ES-I3 (cell line): Measurements from ENCODE around the gene TNP2.

Experiments
- H3K36me3 ChIP-seq: 2 replicates; pipeline ENCODE4 v1.6.1; 2013; ENCODE audit warnings: mild to moderate bottlenecking, low read length, control low read depth, moderate library complexity; ENCODE audit not compliant: insufficient read depth
- H3K4me1 ChIP-seq: 2 replicates; pipeline ENCODE4 v1.6.1; 2013; ENCODE audit warnings: mild to moderate bottlenecking, control low read depth, low read length; ENCODE audit not compliant: insufficient read depth
- H3K9ac ChIP-seq: 2 replicates; pipeline ENCODE4 v1.6.1; 2013; ENCODE audit warnings: low read depth, mild to moderate bottlenecking, low read length, moderate library complexity
- H3K9me3 ChIP-seq: 2 replicates; pipeline ENCODE4 v1.6.1; 2013; ENCODE audit warnings: mild to moderate bottlenecking, low read length, moderate library complexity; ENCODE audit not compliant: control insufficient read depth, insufficient read depth

TNP2 gene

GRCh38 chr16:11268921-11269375, at the start of gene TNP2:
TSS of gene TNP2 (minus strand) at chr16:11269325. CDS start at chr16:11269262, 63 bp downstream.
- Histone ChIP-seq H3K36me3 (no peaks in the 10 kb centered on the region), H3K9ac (no peak within 1 kb of the TSS), H3K4me1 (peaks cover 6% of the 10 kb centered on the region; the same call in 1 of the 2 replicates), H3K9me3 (no peaks in the 10 kb centered on the region)

DNA sequence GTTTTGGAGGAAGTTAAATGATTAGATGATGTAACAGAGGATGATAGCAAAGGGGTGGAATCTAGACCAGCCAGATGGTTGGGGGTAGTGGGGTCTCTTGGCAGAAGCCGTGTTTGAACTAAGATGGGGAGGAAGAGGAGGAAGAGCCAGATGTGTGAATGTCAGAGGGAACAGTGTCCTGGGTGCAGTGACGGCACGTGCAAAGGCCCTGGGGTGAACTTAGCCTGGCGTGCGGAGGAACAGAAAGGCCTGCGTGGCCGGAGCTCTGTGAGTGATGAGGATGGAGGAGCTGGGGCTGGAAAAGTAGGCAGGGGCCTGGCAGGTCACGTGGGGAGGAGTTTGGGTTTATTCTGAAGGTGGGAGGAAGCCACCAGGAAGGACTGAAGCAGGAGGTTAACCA, 49.7 kb upstream of the TNP2 start:
- H3K36me3 ChIP-seq = no peaks in the 10 kb centered on the region; the same call in 1 of the 2 replicates
- H3K9ac ChIP-seq = no peak overlapping the region
- peaks cover 25% of the 10 kb centered on the region for H3K4me1 ChIP-seq
- no peaks in the 10 kb centered on the region for H3K9me3 ChIP-seq

- Histone ChIP-seq H3K9ac (peak overlapping the region; percentile 19), H3K36me3 (no peaks in the 10 kb centered on the region; the same call in 1 of the 2 replicates), H3K4me1 (peaks cover 40% of the 10 kb centered on the region), H3K9me3 (no peaks in the 10 kb centered on the region)
These were observed 47.3 kb upstream of the TNP2 start for GRCh38 chr16:11316331-11317015.

DNA sequence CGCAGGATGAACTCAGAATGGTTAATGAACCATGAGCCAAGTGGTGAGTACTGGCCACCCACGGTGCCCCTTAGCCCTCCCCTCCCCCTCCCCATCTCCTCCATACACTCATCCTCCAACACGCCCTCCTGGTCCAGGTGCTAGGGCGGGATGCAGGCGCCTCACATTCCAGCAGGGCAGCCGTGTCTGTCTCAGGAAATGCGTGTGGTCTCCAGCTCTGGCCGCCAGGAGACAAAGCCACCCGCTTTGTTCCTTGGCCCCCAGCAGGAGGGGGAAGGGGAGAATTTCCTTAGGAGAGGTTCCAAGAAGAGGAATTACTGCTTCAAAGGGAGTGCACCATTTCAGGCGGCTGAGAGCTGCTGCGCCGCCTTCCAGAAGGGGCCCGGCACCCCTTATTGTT, 46.4 kb upstream of the TNP2 start:
- Histone ChIP-seq H3K9ac (peak overlapping the region; percentile 19), H3K36me3 (no peaks in the 10 kb centered on the region; the same call in 1 of the 2 replicates), H3K4me1 (peaks cover 40% of the 10 kb centered on the region), H3K9me3 (no peaks in the 10 kb centered on the region)

DNA sequence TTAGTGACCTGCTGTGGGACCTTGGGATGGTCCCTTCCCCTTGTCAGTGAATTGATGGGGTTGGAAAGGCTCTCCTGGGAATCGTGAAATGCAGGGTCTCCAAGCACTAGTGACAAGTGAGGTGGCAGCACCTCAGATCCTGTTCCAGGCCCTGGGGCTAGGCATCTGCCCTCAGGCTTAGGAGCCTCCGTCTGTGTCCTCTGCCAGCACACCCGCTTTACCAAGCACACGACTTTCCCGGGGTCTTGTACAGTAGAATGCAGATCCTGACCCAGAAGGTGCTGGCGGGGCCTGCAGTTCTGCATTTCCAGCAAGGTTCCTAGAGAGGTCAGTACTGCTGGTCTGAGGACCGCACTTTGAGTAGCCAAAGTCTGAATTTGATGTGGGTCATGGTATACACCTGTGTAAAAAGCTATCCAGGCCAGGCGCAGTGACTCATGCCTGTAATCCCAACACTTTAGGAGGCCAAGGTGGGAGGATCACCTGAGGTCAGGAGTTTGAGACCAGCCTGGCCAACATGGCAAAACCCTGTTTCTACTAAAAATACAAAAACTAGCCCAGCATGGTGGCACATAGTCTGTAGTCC, 45.3 kb upstream of the TNP2 start:
- Histone ChIP-seq H3K4me1 (peaks cover 38% of the 10 kb centered on the region), H3K9ac (no peak overlapping the region), H3K36me3 (no peaks in the 10 kb centered on the region; the same call in 1 of the 2 replicates), H3K9me3 (no peaks in the 10 kb centered on the region)

GRCh38 chr16:11313493-11314308, 44.6 kb upstream of the TNP2 start:
- no peak overlapping the region for H3K9ac ChIP-seq
- H3K36me3 ChIP-seq = no peaks in the 10 kb centered on the region
- peaks cover 40% of the 10 kb centered on the region for H3K4me1 ChIP-seq

GRCh38 chr16:11312718-11313492, 43.8 kb upstream of the TNP2 start:
- peak overlapping the region; percentile 26; the same call in 1 of the 2 replicates for H3K9ac ChIP-seq
- no peaks in the 10 kb centered on the region for H3K36me3 ChIP-seq
- peaks cover 44% of the 10 kb centered on the region for H3K4me1 ChIP-seq
- no peaks in the 10 kb centered on the region for H3K9me3 ChIP-seq

More at GRCh38 chr16:11313493-11314308, 44.6 kb upstream of the TNP2 start:
- no peaks in the 10 kb centered on the region for H3K9me3 ChIP-seq

DNA sequence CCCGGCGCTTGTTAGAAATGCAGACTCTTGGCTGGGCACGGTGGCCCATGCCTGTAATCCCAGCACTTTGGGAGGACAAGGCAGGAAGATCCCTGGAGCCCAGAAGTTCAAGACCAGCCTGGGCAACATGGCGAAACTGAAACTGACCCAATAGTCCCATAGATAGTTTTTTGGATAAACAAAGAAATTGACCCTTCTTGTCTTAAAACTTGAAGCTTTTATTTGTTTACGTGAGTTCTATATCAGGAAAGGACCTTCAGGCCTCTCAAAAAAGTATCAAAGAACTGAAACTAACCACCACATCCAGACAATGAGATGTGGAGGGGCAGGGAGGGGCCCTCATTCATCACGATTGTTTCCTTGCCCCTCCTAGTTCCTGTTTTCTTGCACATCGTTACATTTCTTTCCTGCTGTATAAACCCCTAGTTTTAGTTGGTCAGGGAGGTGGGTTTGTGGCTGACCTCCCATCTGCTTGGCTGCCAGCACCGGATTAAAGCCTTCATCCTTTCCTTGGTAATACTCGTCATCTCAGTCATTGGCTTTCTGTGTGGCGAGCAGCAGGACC, 42.0 kb upstream of the TNP2 start:
- Histone ChIP-seq H3K9ac (no peak overlapping the region), H3K9me3 (no peaks in the 10 kb centered on the region), H3K36me3 (no peaks in the 10 kb centered on the region), H3K4me1 (peaks cover 41% of the 10 kb centered on the region)

GRCh38 chr16:11310634-11310977, 41.5 kb upstream of the TNP2 start:
- peaks cover 40% of the 10 kb centered on the region for H3K4me1 ChIP-seq
- no peak overlapping the region for H3K9ac ChIP-seq
- no peaks in the 10 kb centered on the region for H3K36me3 ChIP-seq
- H3K9me3 ChIP-seq = no peaks in the 10 kb centered on the region

GRCh38 chr16:11309895-11310633, 40.9 kb upstream of the TNP2 start:
- Histone ChIP-seq H3K9ac (no peak overlapping the region), H3K4me1 (peaks cover 37% of the 10 kb centered on the region), H3K36me3 (no peaks in the 10 kb centered on the region), H3K9me3 (no peaks in the 10 kb centered on the region)

DNA sequence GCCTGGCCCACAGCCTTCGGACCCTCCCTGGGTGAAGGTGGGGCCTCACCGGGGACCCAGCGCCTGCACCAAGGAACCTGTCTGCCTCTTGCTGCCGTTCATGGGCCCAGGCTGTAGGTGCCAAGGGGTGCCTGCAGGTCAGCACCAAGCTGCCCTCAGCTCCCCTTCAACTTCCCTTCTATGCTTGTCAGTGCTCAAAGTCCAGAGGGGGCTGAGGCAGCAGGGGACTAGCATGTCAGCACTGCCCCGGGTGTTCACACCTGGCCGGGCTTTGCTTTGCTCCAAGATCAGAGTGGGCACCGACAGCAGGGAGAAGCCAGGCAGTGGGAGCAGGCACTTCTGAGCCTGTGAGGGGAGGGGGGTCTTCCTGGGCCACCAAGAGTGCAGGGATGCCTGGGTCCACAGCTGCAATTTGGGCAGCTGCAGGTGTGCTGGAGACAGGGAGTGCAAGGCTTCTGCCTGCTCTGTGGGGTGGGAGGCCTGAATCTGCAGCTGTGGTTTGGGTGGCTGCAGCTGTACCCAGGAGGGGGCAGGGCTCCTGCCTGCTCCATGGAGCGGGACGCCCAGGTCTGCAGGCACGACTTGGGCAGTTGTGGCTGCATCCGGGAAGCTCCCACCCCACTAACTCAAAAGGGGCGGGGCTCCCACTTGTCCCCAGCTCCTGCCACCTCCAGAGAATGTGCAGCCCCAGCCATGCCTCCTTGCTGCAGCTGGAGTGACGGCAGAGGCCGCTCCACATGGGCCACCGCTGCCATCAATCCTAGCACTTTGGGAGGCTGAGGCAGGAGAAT, 39.6 kb upstream of the TNP2 start:
- Histone ChIP-seq H3K36me3 (no peaks in the 10 kb centered on the region), H3K9me3 (no peaks in the 10 kb centered on the region), H3K4me1 (peaks cover 24% of the 10 kb centered on the region), H3K9ac (no peak overlapping the region)

- no peaks in the 10 kb centered on the region for H3K36me3 ChIP-seq
- H3K4me1 ChIP-seq = peaks cover 16% of the 10 kb centered on the region; the same call in 1 of the 2 replicates
- H3K9ac ChIP-seq = no peak overlapping the region
- H3K9me3 ChIP-seq = no peaks in the 10 kb centered on the region
These were observed 38.7 kb upstream of the TNP2 start for GRCh38 chr16:11307639-11308492.
